ENCODE measurements around the gene AFG3L2.

DNA sequence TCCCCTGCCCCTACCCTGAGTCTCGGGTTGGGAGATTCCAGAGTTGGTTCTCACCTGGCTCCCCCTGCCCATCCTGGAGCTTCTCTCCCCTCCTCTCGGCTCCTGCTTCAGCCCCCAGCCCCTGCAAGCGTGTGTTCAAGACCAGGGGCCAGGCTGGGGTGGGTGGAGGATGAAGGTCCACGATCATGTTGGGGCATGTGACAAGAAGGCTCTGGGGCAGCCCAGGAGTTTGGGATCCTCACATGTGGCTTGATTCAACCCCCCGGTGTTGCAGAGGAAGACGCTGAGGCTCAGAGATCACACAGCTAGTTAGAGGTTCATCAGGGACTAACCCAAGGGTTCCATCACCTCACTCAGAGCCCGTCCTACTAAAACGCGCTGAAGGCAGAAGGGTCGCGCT is 83.2 kb downstream of the AFG3L2 start:
- TF ChIP-seq EZH2 (IDR thresholded peaks at IDR 0.05; ENCODE audit: low read depth, unreplicated experiment) = no peak
- no peak for TF ChIP-seq POLR2AphosphoS5 (IDR thresholded peaks at IDR 0.05; ENCODE audit: low read depth)
- TF ChIP-seq, protein P1, sequence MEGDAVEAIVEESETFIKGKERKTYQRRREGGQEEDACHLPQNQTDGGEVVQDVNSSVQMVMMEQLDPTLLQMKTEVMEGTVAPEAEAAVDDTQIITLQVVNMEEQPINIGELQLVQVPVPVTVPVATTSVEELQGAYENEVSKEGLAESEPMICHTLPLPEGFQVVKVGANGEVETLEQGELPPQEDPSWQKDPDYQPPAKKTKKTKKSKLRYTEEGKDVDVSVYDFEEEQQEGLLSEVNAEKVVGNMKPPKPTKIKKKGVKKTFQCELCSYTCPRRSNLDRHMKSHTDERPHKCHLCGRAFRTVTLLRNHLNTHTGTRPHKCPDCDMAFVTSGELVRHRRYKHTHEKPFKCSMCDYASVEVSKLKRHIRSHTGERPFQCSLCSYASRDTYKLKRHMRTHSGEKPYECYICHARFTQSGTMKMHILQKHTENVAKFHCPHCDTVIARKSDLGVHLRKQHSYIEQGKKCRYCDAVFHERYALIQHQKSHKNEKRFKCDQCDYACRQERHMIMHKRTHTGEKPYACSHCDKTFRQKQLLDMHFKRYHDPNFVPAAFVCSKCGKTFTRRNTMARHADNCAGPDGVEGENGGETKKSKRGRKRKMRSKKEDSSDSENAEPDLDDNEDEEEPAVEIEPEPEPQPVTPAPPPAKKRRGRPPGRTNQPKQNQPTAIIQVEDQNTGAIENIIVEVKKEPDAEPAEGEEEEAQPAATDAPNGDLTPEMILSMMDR (conservative IDR thresholded peaks at IDR 0.05; ENCODE audit: low read depth in 2 of 2) = no peak
- TF ChIP-seq CREB1 (CRISPR knock-in tag; IDR thresholded peaks at IDR 0.05; ENCODE audit: low read depth) = no peak
- TF ChIP-seq, protein P2, sequence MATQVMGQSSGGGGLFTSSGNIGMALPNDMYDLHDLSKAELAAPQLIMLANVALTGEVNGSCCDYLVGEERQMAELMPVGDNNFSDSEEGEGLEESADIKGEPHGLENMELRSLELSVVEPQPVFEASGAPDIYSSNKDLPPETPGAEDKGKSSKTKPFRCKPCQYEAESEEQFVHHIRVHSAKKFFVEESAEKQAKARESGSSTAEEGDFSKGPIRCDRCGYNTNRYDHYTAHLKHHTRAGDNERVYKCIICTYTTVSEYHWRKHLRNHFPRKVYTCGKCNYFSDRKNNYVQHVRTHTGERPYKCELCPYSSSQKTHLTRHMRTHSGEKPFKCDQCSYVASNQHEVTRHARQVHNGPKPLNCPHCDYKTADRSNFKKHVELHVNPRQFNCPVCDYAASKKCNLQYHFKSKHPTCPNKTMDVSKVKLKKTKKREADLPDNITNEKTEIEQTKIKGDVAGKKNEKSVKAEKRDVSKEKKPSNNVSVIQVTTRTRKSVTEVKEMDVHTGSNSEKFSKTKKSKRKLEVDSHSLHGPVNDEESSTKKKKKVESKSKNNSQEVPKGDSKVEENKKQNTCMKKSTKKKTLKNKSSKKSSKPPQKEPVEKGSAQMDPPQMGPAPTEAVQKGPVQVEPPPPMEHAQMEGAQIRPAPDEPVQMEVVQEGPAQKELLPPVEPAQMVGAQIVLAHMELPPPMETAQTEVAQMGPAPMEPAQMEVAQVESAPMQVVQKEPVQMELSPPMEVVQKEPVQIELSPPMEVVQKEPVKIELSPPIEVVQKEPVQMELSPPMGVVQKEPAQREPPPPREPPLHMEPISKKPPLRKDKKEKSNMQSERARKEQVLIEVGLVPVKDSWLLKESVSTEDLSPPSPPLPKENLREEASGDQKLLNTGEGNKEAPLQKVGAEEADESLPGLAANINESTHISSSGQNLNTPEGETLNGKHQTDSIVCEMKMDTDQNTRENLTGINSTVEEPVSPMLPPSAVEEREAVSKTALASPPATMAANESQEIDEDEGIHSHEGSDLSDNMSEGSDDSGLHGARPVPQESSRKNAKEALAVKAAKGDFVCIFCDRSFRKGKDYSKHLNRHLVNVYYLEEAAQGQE (IDR thresholded peaks at IDR 0.05; ENCODE audit: unreplicated experiment) = no peak
- TF ChIP-seq JUNB (IDR thresholded peaks at IDR 0.05; ENCODE audit: unreplicated experiment) = no peak
- TF ChIP-seq, protein P3, sequence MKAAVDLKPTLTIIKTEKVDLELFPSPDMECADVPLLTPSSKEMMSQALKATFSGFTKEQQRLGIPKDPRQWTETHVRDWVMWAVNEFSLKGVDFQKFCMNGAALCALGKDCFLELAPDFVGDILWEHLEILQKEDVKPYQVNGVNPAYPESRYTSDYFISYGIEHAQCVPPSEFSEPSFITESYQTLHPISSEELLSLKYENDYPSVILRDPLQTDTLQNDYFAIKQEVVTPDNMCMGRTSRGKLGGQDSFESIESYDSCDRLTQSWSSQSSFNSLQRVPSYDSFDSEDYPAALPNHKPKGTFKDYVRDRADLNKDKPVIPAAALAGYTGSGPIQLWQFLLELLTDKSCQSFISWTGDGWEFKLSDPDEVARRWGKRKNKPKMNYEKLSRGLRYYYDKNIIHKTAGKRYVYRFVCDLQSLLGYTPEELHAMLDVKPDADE (IDR thresholded peaks at IDR 0.05) = no peak
- no peak for TF ChIP-seq STAT1 (IDR thresholded peaks at IDR 0.05; ENCODE audit: unreplicated experiment)
- TF ChIP-seq EZH2phosphoT487 (IDR thresholded peaks at IDR 0.05; ENCODE audit: unreplicated experiment) = no peak
